ENCODE data around the gene NUP153. TPM values are rescaled to one million over a fixed set of nuclear protein-coding genes. Genes with fewer than 3 reads are reported as not detected.

NUP153 gene
- total RNA-seq, 1 experiment from 2014 or later, result 99.3 TPM

DNA sequence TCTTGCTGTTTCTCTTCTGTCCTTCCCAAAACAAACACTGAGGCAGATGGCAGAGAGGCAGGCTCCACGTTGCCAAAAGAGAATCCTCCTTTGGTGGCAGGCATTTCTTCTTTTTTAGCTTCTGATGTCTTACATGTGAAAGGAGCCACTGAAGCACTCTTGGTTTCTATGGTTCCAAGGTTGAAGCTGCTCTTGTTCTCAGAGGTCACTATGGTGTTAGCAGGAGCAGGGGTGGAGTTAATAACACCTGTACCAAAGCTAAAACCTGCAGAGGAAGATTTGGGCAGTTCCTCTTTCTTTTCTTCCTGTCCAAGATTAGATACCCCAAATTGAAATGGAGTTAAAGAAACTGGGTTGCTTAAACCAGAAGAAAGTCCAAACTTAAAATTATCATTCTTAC lies 77.9 kb downstream of the NUP153 start:
- no peak overlapping the region for H2BK15ac ChIP-seq (ENCODE audit: low read depth, low read length)
- no peak overlapping the region for H4K8ac ChIP-seq (replicated peaks; ENCODE audit: insufficient read length, low read depth, low read length)
- no peak overlapping the region for H3K4ac ChIP-seq (ENCODE audit: low read depth, low read length)
- no peak overlapping the region for H2AFZ ChIP-seq (ENCODE audit: low read length)
- H3T11ph ChIP-seq (ENCODE audit: low read length), result no peak overlapping the region
- Mint-ChIP-seq H3K4me3 (no peak overlapping the region), H3K27me3 (ENCODE audit: low read depth) (no peaks in the 10 kb centered on the region), H3K9me3 (no peaks in the 10 kb centered on the region), H3K27ac (peak overlapping the region in 2 of 3 experiments; percentile 44; a peak in 1 of 7 replicates), H3K4me1 (no peaks in the 10 kb centered on the region), H3K36me3 (ENCODE audit: insufficient read depth in 1 of 3, low read depth in 3 of 3) (peaks cover 49 to 88% (median 83%) of the 10 kb centered on the region in 3 experiments; a peak in 6 of 7 replicates)
- TF ChIP-seq, protein P1, sequence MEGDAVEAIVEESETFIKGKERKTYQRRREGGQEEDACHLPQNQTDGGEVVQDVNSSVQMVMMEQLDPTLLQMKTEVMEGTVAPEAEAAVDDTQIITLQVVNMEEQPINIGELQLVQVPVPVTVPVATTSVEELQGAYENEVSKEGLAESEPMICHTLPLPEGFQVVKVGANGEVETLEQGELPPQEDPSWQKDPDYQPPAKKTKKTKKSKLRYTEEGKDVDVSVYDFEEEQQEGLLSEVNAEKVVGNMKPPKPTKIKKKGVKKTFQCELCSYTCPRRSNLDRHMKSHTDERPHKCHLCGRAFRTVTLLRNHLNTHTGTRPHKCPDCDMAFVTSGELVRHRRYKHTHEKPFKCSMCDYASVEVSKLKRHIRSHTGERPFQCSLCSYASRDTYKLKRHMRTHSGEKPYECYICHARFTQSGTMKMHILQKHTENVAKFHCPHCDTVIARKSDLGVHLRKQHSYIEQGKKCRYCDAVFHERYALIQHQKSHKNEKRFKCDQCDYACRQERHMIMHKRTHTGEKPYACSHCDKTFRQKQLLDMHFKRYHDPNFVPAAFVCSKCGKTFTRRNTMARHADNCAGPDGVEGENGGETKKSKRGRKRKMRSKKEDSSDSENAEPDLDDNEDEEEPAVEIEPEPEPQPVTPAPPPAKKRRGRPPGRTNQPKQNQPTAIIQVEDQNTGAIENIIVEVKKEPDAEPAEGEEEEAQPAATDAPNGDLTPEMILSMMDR (conservative IDR thresholded peaks at IDR 0.05), result no peak
- H2BK5ac ChIP-seq (ENCODE audit: insufficient read length, low read length), result no peak overlapping the region
- H4K5ac ChIP-seq (ENCODE audit: insufficient read length, low read depth, low read length), result no peak overlapping the region
- H3K9me3 ChIP-seq (ENCODE audit: control insufficient read depth, low read depth, low read length), result no peaks in the 10 kb centered on the region
- WGBS (ENCODE audit: extremely low coverage, insufficient read length, low lambda C conversion rate), result no CpG with 5 or more reads among the region's 1 CpG
- no peak overlapping the region for H2BK20ac ChIP-seq (ENCODE audit: low read depth, low read length, poor library complexity, severe bottlenecking)
- no peaks in the 10 kb centered on the region for H3K79me2 ChIP-seq (ENCODE audit: insufficient read depth, low read length)
- H3K27ac ChIP-seq (ENCODE audit: insufficient read length, low read depth, low read length), result no peak overlapping the region
- H3K4me2 ChIP-seq (ENCODE audit: insufficient read depth, insufficient read length, low read length), result no peak overlapping the region
- no peaks in the 10 kb centered on the region for H4K20me1 ChIP-seq (ENCODE audit: control insufficient read depth, insufficient read depth, insufficient read length)
- H3K56ac ChIP-seq (ENCODE audit: insufficient read length, low read depth, low read length), result no peak overlapping the region
- no peak overlapping the region for H3K9ac ChIP-seq (ENCODE audit: extremely low read depth, insufficient read length, low read length)
- no peak overlapping the region for H4K91ac ChIP-seq (ENCODE audit: insufficient read length, low read depth, low read length)
- H2BK120ac ChIP-seq (ENCODE audit: low read depth, low read length, poor library complexity, severe bottlenecking), result no peak overlapping the region
- H3K4me1 ChIP-seq (ENCODE audit: insufficient read depth, low read length), result no peaks in the 10 kb centered on the region
- H3K27me3 ChIP-seq (ENCODE audit: insufficient read depth, low read length), result no peaks in the 10 kb centered on the region
- no peak overlapping the region for H2BK12ac ChIP-seq (ENCODE audit: insufficient read length, low read depth, low read length)
- no peak overlapping the region for H3K23ac ChIP-seq (ENCODE audit: insufficient read length, low read depth, low read length)
- no peak overlapping the region for H3K18ac ChIP-seq (ENCODE audit: insufficient read length, low read depth, low read length)
- H3K14ac ChIP-seq (ENCODE audit: insufficient read depth, low read length), result no peak overlapping the region
- H3K79me1 ChIP-seq (ENCODE audit: insufficient read depth, low read depth, low read length, poor library complexity, severe bottlenecking), result no peaks in the 10 kb centered on the region
- H2AK5ac ChIP-seq (ENCODE audit: insufficient read length, low read length), result no peak overlapping the region
- H3K23me2 ChIP-seq (ENCODE audit: insufficient read length, low read depth, low read length, poor library complexity, severe bottlenecking), result no peaks in the 10 kb centered on the region
- DNase-seq, result no peak

All from H9 (cell line).